Right hindlimb (tissue), 1 donor: Measurements from ENCODE around the gene RPL27A.

Experiments
- DNase-seq: peaks from one replicate; pipeline ENCODE4 v3.0.0-alpha.2; 2018

The RPL27A gene

DNA sequence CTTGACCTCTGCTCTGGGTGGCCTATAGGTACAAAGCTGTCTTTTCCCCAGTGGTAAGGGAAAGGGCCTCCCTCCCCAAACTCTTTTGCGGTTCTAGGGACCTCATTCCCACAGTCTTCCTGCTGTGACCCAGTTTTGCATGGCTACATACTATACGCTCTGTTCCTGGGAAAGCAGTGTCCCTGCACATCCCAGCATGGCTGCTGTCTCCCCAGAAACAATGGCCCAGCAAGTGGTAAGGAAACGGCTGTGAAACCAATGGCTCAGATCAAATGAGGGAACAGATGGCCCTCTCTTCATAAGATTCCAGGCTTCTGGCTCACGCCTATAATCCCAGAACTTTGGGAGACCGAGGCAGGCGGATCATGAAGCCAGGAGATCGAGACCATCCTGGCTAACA, 41.1 kb downstream of the RPL27A start:
- no peak for DNase-seq

DNA sequence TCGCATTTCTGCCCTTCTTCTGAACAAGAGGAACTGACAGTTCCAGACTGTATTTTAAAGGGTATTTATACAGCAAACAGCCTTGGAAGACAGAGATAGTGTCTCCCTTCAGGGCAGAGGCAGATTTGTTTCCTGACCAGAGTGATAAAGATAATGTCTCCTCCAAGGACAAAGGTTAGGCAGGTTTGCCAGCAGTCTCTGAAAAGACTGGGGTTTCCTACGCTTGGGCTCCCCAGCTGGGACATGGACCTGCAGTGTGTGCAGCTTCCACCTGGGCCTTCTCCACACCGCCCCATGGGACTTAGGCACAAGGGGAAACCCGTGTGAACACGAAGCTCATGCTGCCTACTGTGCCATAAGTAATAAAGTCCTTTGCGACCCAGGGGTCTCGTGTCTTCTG, 42.1 kb downstream of the RPL27A start:
- no peak for DNase-seq

- DNase-seq = no peak
These were observed 43.8 kb downstream of the RPL27A start for GRCh38 chr11:8726395-8726794.

- no peak for DNase-seq
These were observed 46.0 kb downstream of the RPL27A start for GRCh38 chr11:8728563-8728962.

DNA sequence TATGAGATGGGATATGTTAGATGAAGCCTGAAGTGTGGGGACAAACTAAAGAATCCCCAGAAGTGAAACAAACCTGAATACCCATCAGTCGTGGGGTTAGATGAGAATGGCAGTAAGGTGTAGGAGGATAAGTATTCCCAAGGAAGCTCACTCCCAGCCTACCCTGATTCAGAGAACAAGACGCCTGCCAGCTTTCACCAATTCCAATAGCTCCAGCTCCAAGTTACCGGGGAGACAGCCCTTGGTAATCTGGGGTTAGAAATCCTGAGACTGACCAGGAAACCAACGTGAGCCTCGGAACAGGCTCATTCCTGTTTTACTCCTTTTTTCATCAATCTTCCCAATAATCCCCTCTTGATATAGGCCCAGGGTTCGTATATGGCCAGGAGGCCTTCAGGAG, 46.5 kb downstream of the RPL27A start:
- DNase-seq = no peak

GRCh38 chr11:8729837-8730696, 47.5 kb downstream of the RPL27A start:
- no peak for DNase-seq

DNA sequence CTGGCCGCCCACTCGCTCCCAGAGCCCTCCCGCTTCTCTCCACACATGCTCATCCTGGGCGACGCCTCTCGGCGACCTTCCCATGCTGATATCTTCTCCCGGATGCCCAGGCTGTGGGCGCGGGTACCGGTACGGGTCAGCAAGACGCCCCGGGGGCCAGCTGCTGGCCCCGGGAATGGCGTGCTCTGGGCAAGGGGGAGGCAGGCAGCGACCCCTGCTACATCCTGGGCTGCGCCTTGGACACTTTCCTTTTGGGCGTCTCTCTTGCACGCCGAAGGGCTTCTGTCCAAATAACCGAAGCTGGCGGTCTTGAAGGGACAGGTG, 48.1 kb downstream of the RPL27A start:
- DNase-seq = no peak

- DNase-seq = no peak
These were observed 49.2 kb downstream of the RPL27A start for GRCh38 chr11:8731647-8732323.

GRCh38 chr11:8732324-8732670, 49.7 kb downstream of the RPL27A start:
- no peak for DNase-seq

GRCh38 chr11:8732748-8733241, 50.2 kb downstream of the RPL27A start:
- DNase-seq = peak; percentile 64

GRCh38 chr11:8733852-8734251, 51.3 kb downstream of the RPL27A start:
- no peak for DNase-seq

GRCh38 chr11:8735094-8735493, 52.5 kb downstream of the RPL27A start:
- no peak for DNase-seq

- no peak for DNase-seq
These were observed 56.8 kb downstream of the RPL27A start for GRCh38 chr11:8739309-8739793.
